GM18519 (cell line): Measurements from ENCODE around the gene QTRT2.

Source experiments
- ATAC-seq: cut with Tn5 transposase; IDR thresholded peaks from one replicate; pipeline ENCODE4 v1.9.1; 2021; ENCODE audit warnings: mild to moderate bottlenecking, moderate library complexity; ENCODE audit not compliant: unreplicated experiment, low FRiP score

Gene QTRT2

GRCh38 chr3:114056130-114057010 lies at the start of gene QTRT2, which contains the start of gene CCDC191:
QTRT2 (plus strand) TSS chr3:114056737; CDS start chr3:114065258, 8,521 bp downstream.
CCDC191 (minus strand) TSS chr3:114056526; CDS start chr3:114056466, 60 bp downstream.
- ATAC-seq = peak; percentile 95

- ATAC-seq = peak; percentile 70
Measured at GRCh38 chr3:114011059-114011797, 45.3 kb upstream of the QTRT2 start.

GRCh38 chr3:114014211-114014610 lies 42.3 kb upstream of the QTRT2 start:
- ATAC-seq = no peak

GRCh38 chr3:114019486-114019885 lies 37.1 kb upstream of the QTRT2 start:
- no peak for ATAC-seq

- no peak for ATAC-seq
Measured at GRCh38 chr3:114020907-114021306, 35.6 kb upstream of the QTRT2 start.

GRCh38 chr3:114022145-114022802 lies 34.3 kb upstream of the QTRT2 start:
- ATAC-seq = no peak

GRCh38 chr3:114025451-114025850 lies 31.1 kb upstream of the QTRT2 start:
- ATAC-seq = no peak

- no peak for ATAC-seq
Measured at GRCh38 chr3:114026331-114026730, 30.2 kb upstream of the QTRT2 start.

GRCh38 chr3:114033721-114034120 lies 22.8 kb upstream of the QTRT2 start:
- no peak for ATAC-seq

GRCh38 chr3:114034211-114034610 lies 22.3 kb upstream of the QTRT2 start:
- ATAC-seq = no peak

- ATAC-seq = no peak
Measured at GRCh38 chr3:114034787-114035545, 21.6 kb upstream of the QTRT2 start.

- ATAC-seq = no peak
Measured at GRCh38 chr3:114035896-114036295, 20.6 kb upstream of the QTRT2 start.

- ATAC-seq = no peak
Measured at GRCh38 chr3:114043205-114043604, 13.3 kb upstream of the QTRT2 start.

- no peak for ATAC-seq
Measured at GRCh38 chr3:114052216-114052615, 4.3 kb upstream of the QTRT2 start.

- ATAC-seq = no peak
Measured at GRCh38 chr3:114057011-114057347, 442 bp downstream of the QTRT2 start.

GRCh38 chr3:114058646-114059045 lies 2.1 kb downstream of the QTRT2 start:
- ATAC-seq = no peak

GRCh38 chr3:114060906-114061655 lies 4.5 kb downstream of the QTRT2 start:
- no peak for ATAC-seq

- no peak for ATAC-seq
Measured at GRCh38 chr3:114067804-114068203, 11.3 kb downstream of the QTRT2 start.

- ATAC-seq = no peak
Measured at GRCh38 chr3:114068336-114068735, 11.8 kb downstream of the QTRT2 start.

GRCh38 chr3:114071786-114072185 lies 15.2 kb downstream of the QTRT2 start:
- ATAC-seq = no peak
